Measurements from ENCODE around the gene EIF4A3.
A peak's percentile ranks its signal among the peaks of the same experiment; 100 is the strongest.

Gene EIF4A3

DNA sequence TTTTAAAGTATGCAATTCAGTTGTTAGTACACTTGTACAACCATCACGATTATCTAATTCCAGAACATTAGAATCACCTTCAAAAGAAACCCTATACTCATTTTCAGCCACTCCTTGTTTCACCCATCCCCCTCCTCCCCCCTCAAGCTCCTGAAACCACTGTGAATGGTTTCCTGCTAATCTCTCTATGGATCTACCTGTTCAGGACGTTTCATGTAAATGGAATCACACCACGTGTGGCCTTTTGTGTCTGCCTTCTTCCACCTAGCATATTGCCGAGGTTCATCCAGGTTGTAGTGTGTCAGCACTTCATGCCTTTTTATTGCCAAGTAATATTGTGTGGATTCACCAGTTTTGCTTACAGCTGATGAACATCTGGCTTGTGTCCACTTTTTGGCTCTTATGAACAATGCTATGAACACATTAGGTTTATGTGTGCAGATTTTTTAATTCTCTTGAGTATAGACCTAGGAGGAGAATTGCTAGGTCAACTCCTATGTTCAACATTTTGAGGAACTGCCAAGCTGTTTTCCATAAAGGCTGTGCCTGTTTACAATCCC is 17.8 kb downstream of the EIF4A3 start:
- DNase-seq (ENCODE audit: extremely low spot score) = no peak
- ChIA-PET CTCF (interaction anchor here (1.7 kb wide), 1 partner anchor 27 kb away, joined by 4 read pairs; the partner anchor contains the start of gene GAA), POLR2A (interaction anchor here (0.8 to 1.6 kb wide), 3 partner anchors 17 to 28 kb away, joined by 3 to 7 read pairs (median 4); partner anchors contain the start of gene GAA)
- TF ChIP-seq FOXA1 (IDR thresholded peaks at IDR 0.05) (no peak), LEF1 (IDR thresholded peaks at IDR 0.05; ENCODE audit: borderline replicate concordance) (no peak), SP1 (IDR thresholded peaks at IDR 0.05) (no peak), FOXM1 (IDR thresholded peaks at IDR 0.05; ENCODE audit: borderline replicate concordance) (no peak), ELF4 (IDR thresholded peaks at IDR 0.05) (no peak), NFRKB (IDR thresholded peaks at IDR 0.05) (no peak), ZNF384 (IDR thresholded peaks at IDR 0.05) (no peak), HDGF (IDR thresholded peaks at IDR 0.05; ENCODE audit: borderline replicate concordance) (no peak)
- TF ChIP-seq, protein P1, sequence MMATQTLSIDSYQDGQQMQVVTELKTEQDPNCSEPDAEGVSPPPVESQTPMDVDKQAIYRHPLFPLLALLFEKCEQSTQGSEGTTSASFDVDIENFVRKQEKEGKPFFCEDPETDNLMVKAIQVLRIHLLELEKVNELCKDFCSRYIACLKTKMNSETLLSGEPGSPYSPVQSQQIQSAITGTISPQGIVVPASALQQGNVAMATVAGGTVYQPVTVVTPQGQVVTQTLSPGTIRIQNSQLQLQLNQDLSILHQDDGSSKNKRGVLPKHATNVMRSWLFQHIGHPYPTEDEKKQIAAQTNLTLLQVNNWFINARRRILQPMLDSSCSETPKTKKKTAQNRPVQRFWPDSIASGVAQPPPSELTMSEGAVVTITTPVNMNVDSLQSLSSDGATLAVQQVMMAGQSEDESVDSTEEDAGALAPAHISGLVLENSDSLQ (IDR thresholded peaks at IDR 0.05) = no peak

- ChIA-PET POLR2A (interaction anchor here (0.7 kb wide), 1 partner anchor 25 kb away, joined by 3 read pairs; the partner anchor contains the start of gene GAA), CTCF (no interaction called here)
- TF ChIP-seq ARNT (IDR thresholded peaks at IDR 0.05) (no peak), NFRKB (IDR thresholded peaks at IDR 0.05) (no peak), L3MBTL2 (conservative IDR thresholded peaks at IDR 0.05) (no peak), SP1 (IDR thresholded peaks at IDR 0.05) (no peak), CTBP1 (IDR thresholded peaks at IDR 0.05; ENCODE audit: borderline replicate concordance) (no peak), FOXK2 (IDR thresholded peaks at IDR 0.05) (no peak), TARDBP (IDR thresholded peaks at IDR 0.05) (no peak), SUZ12 (IDR thresholded peaks at IDR 0.05) (no peak)
- DNase-seq (ENCODE audit: extremely low spot score) = no peak
Observed at GRCh38 chr17:80126449-80126715, 20.5 kb downstream of the EIF4A3 start.

DNA sequence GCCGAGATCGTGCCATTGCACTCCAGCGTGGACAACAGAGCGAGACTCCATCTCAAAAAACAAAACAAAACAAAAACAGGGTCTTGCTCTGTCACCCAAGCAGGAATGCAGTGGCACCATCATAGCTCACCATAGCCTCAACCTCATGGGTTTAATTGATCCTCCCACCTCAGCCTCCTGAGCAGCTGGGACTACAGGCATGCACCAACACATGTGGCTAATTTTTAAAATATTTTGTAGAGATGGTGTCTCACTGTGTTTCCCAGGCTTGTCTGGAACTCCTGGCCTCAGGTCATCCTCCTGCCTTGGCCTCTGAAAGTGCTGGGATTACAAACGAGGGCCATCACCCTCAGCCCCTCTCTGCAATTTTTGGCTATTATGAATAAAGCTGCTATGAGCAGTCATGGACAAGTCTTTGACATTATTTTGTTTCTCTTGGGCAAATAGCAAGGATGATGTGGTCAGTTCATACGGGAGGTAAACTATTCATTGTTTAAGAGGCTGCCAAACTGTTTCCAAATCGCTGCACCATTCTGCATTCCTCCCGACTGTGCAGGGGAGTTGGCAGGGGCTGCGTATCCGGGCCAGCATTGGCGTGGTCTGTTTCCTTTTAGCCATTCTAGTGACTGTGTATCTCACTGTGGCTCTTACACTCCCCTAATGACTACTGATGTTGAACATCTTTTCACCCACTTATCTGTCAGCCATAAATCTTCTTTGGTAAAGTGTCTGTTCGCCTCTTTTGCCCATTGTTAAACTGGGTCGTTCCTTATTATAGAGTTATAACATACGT is 21.1 kb downstream of the EIF4A3 start:
- ChIA-PET CTCF (interaction anchor here (1.1 kb wide), 1 partner anchor 25 kb away, joined by 3 read pairs; the partner anchor contains the start of gene GAA), POLR2A (interaction anchor here (0.7 kb wide), 1 partner anchor 24 kb away, joined by 3 read pairs; the partner anchor contains the start of gene GAA)
- TF ChIP-seq FOXK2 (IDR thresholded peaks at IDR 0.05) = no peak
- no peak for TF ChIP-seq L3MBTL2 (conservative IDR thresholded peaks at IDR 0.05)
- no peak for TF ChIP-seq SUZ12 (IDR thresholded peaks at IDR 0.05)
- TF ChIP-seq, protein P1 (IDR thresholded peaks at IDR 0.05) = peak; percentile 78
- no peak for DNase-seq (ENCODE audit: extremely low spot score)

DNA sequence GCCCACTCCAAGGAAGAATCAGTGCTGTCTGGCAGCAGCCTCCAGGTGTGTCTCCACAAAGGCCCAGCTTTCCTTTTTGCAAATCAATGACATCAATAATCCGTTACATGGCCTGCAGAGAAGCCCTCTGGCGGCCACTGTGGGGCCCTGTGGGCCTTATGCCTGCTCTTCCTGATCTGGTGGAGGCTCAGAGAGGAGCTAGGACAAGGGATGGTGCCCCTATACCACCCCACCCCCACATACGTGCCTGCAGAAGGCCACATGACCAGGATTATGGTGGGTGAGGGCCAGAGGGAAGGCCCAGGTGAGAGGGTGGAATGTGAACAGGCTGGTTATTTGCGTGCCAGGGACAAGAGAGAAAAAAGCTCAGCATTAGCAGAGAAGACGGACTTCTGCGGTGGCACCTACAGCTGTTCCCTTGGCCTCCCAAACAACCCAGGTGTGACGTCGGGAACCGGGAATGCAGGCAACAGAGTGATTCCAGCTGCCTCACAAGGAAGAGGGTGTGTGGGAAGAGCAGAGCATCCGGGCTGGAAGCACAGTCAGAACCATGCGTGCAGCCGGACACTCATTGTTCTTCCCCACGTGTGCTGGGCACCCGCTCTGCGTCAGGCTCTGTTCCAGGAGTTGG is 22.5 kb downstream of the EIF4A3 start:
- TF ChIP-seq BHLHE40 (IDR thresholded peaks at IDR 0.05; ENCODE audit: borderline replicate concordance) (no peak), FOXA1 (IDR thresholded peaks at IDR 0.05) (no peak), LEF1 (IDR thresholded peaks at IDR 0.05; ENCODE audit: borderline replicate concordance) (no peak), HDGF (IDR thresholded peaks at IDR 0.05; ENCODE audit: borderline replicate concordance) (no peak), ZNF384 (IDR thresholded peaks at IDR 0.05) (no peak), TARDBP (IDR thresholded peaks at IDR 0.05) (no peak), SP1 (IDR thresholded peaks at IDR 0.05) (no peak), L3MBTL2 (conservative IDR thresholded peaks at IDR 0.05) (no peak), FOXK2 (IDR thresholded peaks at IDR 0.05) (no peak), FOXM1 (IDR thresholded peaks at IDR 0.05; ENCODE audit: borderline replicate concordance) (no peak), CTBP1 (IDR thresholded peaks at IDR 0.05; ENCODE audit: borderline replicate concordance) (no peak), SUZ12 (IDR thresholded peaks at IDR 0.05) (no peak), ARNT (IDR thresholded peaks at IDR 0.05) (no peak), NFRKB (IDR thresholded peaks at IDR 0.05) (no peak), ELF4 (IDR thresholded peaks at IDR 0.05) (no peak)
- TF ChIP-seq, protein P1 (IDR thresholded peaks at IDR 0.05) = no peak
- ChIA-PET POLR2A (interaction anchor here (1.1 to 1.8 kb wide), 3 partner anchors 22 to 23 kb away, joined by 4 to 12 read pairs (median 5); partner anchors contain the start of gene GAA), CTCF (interaction anchor here (0.5 to 1.9 kb wide), 6 partner anchors 18 to 118 kb away, joined by 3 to 8 read pairs (median 4); partner anchors contain the start of gene GAA)
- peak; percentile 51 for DNase-seq (ENCODE audit: extremely low spot score)

DNA sequence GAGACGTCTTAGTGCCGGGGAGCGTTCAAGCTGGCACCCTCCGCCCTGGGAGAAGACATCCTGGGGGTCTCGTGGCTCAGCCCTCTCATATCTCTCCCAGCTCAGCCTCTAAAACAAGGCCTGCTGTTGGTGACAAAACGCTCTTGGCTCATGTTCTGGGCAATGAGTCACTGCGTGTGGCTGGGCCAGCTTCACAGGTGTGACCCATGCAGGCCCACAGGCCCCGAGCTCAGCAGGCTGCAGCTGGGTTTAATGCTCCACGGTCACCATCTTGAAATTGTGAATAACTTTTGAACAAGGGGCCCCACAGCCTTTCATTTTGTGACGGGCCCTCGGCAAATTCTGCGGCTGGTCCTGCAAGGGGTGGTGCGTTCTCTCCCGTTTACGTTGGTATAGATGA is 23.1 kb downstream of the EIF4A3 start:
- DNase-seq (ENCODE audit: extremely low spot score) = no peak
- no peak for TF ChIP-seq ARNT (IDR thresholded peaks at IDR 0.05)
- no peak for TF ChIP-seq NFRKB (IDR thresholded peaks at IDR 0.05)
- no peak for TF ChIP-seq ELF4 (IDR thresholded peaks at IDR 0.05)
- TF ChIP-seq BHLHE40 (IDR thresholded peaks at IDR 0.05; ENCODE audit: borderline replicate concordance) = no peak
- no peak for TF ChIP-seq SP1 (IDR thresholded peaks at IDR 0.05)
- TF ChIP-seq TARDBP (IDR thresholded peaks at IDR 0.05) = no peak
- TF ChIP-seq L3MBTL2 (conservative IDR thresholded peaks at IDR 0.05) = no peak
- no peak for TF ChIP-seq FOXM1 (IDR thresholded peaks at IDR 0.05; ENCODE audit: borderline replicate concordance)
- TF ChIP-seq HDGF (IDR thresholded peaks at IDR 0.05; ENCODE audit: borderline replicate concordance) = no peak
- TF ChIP-seq LEF1 (IDR thresholded peaks at IDR 0.05; ENCODE audit: borderline replicate concordance) = no peak
- TF ChIP-seq SUZ12 (IDR thresholded peaks at IDR 0.05) = no peak
- no peak for TF ChIP-seq ZNF384 (IDR thresholded peaks at IDR 0.05)
- TF ChIP-seq FOXA1 (IDR thresholded peaks at IDR 0.05) = no peak
- TF ChIP-seq CTBP1 (IDR thresholded peaks at IDR 0.05; ENCODE audit: borderline replicate concordance) = no peak
- ChIA-PET POLR2A (interaction anchor here (0.7 to 1.8 kb wide), 4 partner anchors 22 to 215 kb away, joined by 3 to 12 read pairs (median 4); partner anchors contain the start of gene GAA), CTCF (interaction anchor here (1.3 to 1.9 kb wide), 3 partner anchors 20 to 22 kb away, joined by 3 to 8 read pairs (median 5); partner anchors contain the start of gene GAA)
